GM12891 (cell line): Measurements from ENCODE around the gene LHFPL3.

ENCODE experiments used
- PAX5 ChIP-seq: IDR thresholded peaks from 2 replicates; pipeline ENCODE4 v1.6.1; 2011; ENCODE audit warnings: low read length, moderate library complexity, mild to moderate bottlenecking; ENCODE audit not compliant: insufficient read depth, severe bottlenecking
- POLR2A ChIP-seq: IDR thresholded peaks from 2 replicates; pipeline ENCODE4 v1.6.1; 2011; ENCODE audit warnings: low read depth, low read length, control low read depth
- SPI1 ChIP-seq: IDR thresholded peaks from 2 replicates; pipeline ENCODE4 v1.6.1; 2011; ENCODE audit warnings: low read depth, low read length, control low read depth

GRCh38 chr7:104805449-104806317 is 477.3 kb downstream of the LHFPL3 start:
- TF ChIP-seq POLR2A: no peak
- TF ChIP-seq PAX5: no peak
- no peak for TF ChIP-seq SPI1
